Measurements from ENCODE around the gene TUT7.
A peak's percentile ranks its signal among the peaks of the same experiment; 100 is the strongest.
"Not testable (repeated sequence)": the region's sequence is repeated elsewhere in the genome, so short reads cannot be mapped to it uniquely, and the experiment has no call there.

Gene TUT7, protein sequence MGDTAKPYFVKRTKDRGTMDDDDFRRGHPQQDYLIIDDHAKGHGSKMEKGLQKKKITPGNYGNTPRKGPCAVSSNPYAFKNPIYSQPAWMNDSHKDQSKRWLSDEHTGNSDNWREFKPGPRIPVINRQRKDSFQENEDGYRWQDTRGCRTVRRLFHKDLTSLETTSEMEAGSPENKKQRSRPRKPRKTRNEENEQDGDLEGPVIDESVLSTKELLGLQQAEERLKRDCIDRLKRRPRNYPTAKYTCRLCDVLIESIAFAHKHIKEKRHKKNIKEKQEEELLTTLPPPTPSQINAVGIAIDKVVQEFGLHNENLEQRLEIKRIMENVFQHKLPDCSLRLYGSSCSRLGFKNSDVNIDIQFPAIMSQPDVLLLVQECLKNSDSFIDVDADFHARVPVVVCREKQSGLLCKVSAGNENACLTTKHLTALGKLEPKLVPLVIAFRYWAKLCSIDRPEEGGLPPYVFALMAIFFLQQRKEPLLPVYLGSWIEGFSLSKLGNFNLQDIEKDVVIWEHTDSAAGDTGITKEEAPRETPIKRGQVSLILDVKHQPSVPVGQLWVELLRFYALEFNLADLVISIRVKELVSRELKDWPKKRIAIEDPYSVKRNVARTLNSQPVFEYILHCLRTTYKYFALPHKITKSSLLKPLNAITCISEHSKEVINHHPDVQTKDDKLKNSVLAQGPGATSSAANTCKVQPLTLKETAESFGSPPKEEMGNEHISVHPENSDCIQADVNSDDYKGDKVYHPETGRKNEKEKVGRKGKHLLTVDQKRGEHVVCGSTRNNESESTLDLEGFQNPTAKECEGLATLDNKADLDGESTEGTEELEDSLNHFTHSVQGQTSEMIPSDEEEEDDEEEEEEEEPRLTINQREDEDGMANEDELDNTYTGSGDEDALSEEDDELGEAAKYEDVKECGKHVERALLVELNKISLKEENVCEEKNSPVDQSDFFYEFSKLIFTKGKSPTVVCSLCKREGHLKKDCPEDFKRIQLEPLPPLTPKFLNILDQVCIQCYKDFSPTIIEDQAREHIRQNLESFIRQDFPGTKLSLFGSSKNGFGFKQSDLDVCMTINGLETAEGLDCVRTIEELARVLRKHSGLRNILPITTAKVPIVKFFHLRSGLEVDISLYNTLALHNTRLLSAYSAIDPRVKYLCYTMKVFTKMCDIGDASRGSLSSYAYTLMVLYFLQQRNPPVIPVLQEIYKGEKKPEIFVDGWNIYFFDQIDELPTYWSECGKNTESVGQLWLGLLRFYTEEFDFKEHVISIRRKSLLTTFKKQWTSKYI (N-terminal part only)

DNA sequence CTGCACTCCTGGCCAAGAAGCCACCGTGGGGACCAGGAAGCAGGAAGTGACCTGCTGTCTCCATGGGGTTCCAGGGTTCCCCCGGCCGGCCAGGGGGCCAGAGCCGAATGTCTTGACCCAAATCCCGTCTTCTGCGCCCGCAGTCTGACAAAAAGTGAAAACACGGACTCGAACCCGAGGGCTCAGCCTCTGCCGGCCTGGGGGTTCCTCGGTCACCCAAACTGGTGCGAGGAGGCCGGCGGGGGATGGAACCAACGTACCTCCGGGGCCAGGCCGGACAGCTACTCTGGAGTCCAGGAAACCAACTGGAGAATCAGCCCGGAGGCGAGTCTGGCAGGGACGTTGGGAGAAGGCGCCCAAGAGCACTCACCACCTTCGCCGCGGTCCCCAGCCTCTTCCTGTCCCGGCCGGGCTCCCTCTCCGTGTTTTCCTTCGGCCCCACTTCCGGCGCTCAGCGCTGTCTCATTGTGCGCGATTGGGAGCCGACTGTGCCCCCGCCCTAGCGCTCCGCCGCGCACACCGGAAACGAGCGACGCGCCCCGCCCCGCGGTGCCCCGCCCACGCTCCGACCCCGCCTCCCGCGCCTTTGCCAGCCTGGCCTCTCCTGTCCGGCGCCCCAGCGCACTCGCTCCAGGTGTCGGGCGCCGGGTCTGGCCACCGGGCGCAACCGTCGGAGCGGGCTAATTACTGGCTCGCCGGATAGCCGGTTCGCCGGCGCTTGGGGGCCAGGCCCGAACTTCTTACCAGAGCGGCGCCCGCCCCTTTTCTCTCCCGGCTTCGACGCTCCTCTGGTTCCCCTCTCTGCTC is at the start of gene TUT7:
Gene TUT7, minus strand, starts transcription at position 400 of the 807 bp plus-strand sequence. CDS start 1,211 bp downstream, outside the sequence.
- DNase-seq (ENCODE audit: low spot score) = peak; percentile 99

DNA sequence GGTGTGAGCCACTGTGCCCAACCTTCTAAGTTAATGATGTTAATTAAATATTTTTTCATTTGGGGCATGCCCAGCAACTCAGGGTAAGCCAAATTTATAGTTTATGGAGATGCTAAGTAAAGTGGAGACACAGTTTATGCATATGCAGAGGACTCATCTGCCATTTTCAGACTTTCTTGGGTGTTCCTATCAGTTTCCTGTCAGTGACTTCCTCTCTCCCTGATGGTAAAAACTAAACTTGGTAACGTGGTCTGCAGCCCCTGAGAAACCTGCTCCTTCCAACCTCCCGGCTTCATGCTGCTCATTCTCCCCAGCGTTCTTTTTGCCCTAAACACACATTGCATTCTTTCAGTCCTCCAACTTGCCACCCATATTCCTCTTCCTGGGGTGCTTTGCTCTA is 48.4 kb upstream of the TUT7 start:
- DNase-seq (ENCODE audit: low spot score) = no peak

DNA sequence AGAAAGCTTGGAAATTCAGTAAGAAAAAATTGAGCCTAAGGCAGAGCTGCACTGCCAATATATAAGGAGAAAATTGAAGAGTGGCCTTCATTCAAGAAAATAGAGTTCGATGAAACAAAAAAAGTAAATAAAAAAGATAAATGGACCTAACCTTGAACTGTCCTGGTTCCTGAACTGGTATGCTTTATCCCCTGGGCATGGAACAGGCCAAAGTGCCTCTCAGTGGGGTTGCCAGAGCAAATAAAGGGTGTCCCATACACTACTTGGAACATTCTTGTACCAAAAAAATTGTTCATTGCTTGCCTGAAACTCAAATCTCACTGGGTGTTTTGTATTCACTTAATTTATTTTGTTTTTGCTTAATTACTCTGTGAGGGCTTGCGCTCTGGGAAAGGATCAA is 42.2 kb upstream of the TUT7 start:
- DNase-seq (ENCODE audit: low spot score) = no peak

DNA sequence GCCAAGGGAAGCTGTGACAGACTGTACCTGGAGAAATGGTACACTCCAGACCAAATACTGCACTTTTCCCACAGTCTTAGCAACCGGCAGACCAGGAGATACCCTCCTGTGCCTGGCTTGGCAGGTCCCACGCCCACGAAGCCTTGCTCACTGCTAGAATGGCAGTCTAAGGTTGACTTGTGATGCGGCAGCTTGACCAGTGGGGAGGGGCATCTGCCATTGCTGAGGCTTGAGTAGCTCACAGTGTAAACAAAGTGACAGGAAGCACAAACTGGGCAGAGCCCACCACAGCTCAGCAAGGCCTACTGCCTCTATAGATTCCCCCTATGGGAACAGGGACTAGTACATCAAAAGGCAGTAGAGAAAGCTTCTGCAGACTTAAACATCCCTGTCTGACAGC is 36.0 kb upstream of the TUT7 start:
- not testable (repeated sequence) for DNase-seq (ENCODE audit: low spot score)

DNA sequence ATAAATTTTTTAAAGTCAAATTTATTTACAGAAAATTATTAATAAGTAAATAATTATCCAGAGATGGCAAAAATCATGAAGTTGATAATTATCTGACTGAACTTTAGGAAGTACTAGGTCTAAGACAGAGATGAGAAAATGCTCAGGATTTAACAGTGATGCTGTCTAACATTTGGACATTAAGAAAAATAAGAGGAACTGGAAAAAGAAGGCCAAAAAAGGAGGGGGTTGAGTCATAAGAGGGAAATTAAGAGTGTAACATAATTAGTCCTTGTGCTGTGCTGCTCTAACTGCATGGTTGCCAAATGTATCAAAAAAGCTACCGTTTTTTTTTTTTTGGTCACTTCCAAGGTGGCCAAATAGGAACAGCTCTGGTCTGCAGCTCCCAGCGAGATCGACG is 35.4 kb upstream of the TUT7 start:
- DNase-seq (ENCODE audit: low spot score) = no peak

DNA sequence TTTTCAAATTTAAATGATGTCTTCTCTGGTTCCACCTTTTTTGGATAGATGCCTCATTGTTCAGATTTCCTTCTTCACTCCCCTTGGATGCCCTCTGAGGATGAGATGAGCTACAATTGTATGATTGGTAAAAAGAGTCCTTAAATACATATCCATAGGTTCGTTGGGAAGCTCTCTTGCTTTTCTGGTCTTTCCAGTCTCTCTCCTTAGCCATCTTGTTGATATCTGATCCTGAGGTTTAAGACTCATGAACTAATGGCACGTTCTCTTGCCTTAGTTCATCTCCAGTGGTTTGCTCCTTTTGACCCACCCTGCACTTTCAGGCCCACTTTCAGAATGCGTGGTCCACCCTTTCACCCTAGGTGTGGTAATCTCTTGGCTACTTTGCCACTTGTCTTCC is 33.2 kb upstream of the TUT7 start:
- no peak for DNase-seq (ENCODE audit: low spot score)

DNA sequence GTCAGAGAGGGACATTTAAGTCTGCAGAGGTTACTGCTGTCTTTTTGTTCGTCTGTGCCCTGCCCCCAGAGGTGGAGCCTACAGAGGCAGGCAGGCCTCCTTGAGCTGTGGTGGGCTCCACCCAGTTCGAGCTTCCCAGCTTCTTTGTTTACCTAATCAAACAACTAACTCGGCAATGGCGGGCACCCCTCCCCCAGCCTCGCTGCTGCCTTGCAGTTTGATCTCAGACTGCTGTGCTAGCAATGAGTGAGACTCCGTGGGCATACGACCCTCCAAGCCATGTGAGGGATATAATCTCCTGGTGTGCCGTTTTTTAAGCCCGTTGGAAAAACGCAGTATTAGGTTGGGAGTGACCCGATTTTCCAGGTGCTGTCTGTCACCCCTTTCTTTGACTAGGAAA is 28.8 kb upstream of the TUT7 start:
- DNase-seq (ENCODE audit: low spot score) = not testable (repeated sequence)

DNA sequence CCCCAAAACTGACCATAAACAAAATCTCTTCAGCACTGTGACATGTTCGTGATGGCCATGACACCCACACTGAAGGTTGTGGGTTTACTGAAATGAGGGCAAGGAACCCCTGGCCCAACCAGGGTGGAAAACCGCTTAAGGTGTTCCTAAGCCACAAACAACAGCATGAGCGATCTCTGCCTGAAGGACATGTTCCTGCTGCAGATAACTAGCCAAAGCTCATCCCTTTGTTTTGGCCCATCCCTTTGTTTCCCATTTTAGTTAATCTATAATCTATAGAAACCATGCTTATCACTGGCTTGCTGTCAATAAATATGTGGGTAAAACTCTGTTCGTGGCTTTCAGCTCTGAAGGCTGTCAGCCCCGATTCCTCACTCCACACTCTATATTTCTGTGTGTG is 21.8 kb upstream of the TUT7 start:
- DNase-seq (ENCODE audit: low spot score) = no peak

DNA sequence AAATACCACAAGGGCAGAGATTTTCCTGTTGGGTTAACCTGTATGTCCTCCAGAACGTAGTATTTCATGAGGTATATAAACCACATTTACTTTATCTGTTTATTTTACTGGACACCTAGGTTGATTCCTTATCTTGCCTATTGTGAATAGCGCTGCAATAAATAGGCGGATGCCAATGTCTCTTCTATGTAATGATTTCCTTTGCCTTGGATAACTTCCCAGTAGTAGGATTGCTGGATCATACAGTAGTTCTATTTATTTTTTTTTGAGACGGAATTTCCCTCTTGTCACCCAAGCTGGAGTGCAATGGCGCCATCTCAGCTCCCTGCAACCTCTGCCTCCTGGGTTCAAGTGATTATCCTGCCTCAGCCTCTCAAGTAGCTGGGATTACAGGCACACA is 15.6 kb upstream of the TUT7 start:
- DNase-seq (ENCODE audit: low spot score) = no peak

DNA sequence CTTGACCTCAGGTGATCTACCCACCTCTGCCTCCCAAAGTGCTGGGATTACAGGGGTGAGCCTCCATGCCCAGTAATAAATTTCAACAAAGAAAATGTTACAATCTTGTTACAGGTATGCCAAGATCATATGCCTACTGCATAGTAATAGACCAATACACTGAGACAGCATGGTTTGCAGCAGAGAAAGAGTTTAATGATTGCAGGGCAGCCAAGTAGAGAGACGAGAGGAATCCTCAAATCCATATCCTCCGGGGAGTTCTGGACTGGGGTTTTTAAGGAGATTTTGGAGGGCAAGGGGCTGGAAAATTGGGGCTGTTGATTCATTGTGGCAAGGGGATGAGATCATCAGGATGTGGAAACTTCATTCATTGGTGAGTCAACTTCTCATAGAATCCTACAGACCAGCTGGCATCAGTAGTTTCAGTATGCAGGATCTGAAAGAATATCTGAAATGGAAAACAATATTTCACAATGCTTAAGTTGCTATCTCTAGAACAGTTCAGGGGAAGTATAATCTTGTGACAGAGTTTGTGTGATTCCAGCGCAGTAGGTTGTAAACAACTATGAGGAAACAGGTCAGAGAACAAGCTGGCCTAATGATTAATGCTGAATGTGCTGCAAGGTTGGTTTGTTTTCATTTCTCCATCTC is 14.8 kb upstream of the TUT7 start:
- DNase-seq (ENCODE audit: low spot score) = no peak

DNA sequence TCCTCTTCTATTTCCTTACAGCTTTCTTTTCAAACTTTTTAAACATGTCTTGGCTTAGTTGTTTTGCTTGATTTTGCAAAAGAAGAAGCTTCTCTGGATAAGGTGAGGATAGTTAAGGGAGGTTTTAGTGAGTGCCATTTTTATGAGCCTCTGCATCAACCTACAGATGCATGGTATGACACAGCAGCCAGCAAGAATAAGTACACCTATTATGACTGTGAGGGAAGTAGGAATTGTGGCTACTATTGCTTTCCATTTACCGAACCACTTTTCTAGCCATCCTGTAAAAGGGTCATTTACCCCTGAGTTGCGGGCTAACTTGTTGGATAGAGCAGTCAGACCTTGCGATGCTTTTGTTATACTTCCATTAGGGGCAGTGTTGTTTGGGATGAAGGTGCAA is 7.0 kb upstream of the TUT7 start:
- DNase-seq (ENCODE audit: low spot score) = no peak

DNA sequence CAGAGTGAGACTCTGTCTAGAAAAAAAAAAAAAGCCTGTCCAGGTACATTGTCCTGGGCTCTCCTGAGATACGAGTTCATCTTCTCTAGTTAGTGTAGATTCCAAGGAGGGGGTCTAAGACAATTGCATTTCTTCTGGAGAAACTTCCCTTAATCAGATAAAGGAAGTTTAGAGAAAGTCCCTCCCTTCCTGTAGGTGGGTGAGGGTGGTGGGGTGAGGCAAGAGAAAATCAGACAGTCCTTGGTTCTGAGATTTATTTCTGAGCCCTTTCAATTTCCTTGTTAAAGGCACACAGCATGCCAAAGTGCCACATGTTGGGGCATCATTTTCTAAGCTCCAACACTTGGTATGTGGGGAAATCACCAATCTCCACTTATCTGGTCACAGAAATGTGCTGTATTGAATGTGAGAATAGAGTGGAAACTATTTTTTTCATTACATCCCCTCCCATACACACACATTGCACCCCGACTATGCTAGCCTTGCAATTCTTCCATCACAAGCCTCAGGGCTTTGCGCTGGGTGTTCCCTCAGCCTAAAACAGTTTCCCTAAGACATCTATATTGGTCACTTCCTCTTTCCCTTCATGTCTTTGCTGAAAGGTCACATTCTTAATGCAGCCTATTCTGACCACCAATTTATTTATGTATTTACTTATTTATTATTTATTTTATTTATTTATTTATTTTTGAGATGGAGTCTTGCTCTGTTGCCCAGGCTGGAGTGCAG is 5.1 kb upstream of the TUT7 start:
- no peak for DNase-seq (ENCODE audit: low spot score)

DNA sequence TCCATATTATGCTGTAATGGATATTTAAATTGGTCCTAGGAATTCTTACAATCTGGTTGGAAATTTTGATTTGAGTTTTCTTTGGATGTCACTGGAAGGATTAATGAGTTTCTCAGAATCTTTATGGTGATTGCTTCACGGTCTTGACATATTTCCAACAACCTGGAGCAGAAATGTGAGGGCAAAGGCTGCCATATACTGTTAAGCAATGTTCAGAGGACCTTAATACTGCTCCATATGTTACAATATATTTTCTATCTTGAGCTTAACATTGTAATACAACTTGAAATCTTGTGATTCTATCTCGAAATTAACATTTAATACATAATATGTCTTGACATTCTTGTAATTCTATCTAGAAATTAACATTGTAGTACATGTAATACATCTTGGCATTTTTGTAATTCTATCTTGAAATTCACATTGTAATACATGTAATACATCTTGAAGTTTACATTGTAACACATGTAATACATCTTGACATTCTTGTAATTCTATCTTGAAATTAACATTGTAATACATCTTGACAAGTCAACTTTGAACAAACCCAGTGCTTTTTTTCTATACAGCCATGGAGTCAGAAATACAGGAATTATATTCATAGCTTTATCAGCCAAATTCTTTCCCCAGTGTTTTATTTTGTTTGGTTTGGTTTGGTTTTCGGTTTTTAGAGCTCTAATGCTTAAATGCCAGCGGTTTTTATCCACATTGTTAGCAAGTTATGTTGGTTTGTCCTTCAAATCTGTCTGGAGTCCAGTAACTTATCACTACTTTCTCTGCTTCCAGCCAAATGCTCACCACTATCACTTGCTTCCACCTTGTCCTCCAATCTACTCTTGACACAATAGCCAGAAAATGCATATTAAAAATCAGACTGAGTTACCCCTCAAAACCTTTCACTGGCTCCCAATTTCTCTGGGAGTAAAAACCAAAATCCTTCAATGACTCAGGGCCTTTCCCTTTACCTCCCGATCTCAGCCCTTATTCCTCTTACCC is 3.0 kb upstream of the TUT7 start:
- no peak for DNase-seq (ENCODE audit: low spot score)

DNA sequence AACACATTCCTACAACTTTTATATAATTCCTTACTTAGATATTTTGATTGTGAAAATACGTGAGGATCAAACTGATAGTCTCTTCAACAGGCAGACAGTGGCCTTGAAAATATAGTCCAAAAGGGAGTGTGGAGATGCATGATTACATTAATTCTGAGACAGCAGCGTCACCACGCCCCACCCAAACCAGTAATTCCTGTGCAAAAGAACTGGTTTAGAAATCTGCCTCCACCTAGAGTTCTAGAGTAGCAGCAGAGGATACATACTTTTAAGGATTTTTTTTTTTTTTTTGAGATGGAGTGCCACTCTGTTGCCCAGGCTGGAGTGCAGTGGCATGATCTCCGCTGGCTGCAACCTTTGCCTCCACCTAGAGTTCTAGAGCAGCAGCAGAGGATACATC is 1.6 kb upstream of the TUT7 start:
- DNase-seq (ENCODE audit: low spot score) = no peak

DNA sequence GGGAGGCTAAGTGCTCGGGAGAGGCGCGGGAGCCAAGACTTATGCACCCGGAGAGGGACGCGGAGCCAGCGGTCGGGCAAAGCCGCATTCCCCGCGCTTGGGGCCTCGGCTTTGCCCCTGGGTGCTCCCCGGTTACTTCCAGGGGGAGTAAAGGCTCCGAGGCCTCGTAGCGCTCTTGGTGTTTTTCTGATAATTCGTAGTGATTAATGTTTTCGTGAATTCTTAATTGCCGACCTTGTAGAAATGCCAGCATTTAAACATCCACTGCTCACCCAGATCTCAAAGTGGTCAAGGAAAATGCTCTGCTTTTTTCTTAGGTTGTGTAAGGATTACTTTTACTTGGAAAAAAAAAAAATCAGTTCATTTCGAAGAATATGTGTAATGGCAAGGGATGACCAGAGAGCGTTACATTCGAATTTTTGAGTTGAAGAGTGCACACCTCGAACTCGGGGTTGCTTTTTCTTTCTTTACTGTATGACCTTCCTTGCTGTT is 654 bp upstream of the TUT7 start:
- DNase-seq (ENCODE audit: low spot score) = peak; percentile 42

DNA sequence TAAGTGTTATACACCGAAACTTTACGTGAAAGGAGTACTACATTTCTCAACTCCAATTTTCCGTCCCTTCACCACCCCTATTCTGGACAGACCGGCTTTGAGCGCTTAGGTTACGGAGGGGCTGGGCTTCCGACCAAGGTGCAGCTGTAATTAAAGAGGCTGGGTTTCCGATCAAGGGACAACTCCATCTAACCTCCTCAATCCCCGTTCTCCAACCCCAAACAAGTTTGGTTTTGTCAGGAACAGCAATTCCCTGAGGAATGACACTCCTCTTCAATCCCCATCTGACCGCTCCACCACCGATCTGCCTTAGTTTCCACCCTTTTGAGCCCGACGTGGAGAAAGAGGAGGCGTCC is 577 bp downstream of the TUT7 start:
- DNase-seq (ENCODE audit: low spot score) = peak; percentile 55

DNA sequence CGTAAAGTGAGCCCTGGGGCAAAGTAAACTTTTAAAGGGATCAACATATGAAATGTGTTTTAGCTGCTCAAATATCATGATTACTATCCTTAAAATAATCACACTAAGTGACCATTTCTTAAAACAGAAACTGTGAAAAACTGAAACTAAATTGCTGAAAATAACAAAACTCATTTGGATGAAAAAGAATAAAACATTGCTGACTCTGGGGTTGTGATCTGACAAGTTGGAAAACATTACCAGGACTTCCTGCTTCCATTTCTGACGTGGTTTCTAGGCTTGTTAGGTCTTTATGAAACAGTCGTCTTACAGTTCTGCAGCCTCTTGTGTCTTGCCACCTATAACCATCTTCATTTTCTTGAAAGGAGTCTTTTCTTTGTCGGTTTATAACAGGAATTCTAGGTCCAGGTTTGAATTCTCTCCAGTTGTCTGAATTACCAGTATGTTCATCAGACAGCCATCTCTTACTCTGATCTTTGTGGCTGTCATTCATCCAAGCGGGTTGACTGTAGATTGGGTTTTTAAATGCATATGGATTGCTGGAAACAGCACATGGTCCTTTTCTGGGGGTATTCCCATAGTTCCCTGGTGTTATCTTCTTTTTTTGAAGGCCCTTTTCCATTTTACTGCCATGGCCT is 1.7 kb downstream of the TUT7 start:
- no peak for DNase-seq (ENCODE audit: low spot score)

DNA sequence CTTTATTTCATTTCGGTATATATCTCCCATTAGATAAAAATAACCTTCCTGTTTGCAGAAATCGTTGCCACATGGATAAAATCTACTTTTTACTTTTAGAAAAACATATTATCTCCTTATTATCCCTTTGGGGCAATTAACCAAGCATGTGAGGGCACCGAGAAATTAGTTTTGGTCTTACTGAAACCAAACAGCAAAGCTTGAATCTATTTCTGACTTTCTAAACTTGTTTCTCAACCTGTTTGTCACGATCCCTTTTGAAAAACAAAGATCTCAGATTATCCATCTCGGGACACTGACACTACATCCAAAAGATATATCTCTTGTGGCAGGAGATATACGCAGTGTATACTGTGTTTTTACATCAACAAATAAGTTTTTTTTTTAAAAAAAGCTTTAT is 2.3 kb downstream of the TUT7 start:
- DNase-seq (ENCODE audit: low spot score) = no peak

All from COLO829 (cell line).